ENCODE results near the gene SNRNP200.
A peak's percentile ranks its signal among the peaks of the same experiment; 100 is the strongest.

Gene SNRNP200

DNA sequence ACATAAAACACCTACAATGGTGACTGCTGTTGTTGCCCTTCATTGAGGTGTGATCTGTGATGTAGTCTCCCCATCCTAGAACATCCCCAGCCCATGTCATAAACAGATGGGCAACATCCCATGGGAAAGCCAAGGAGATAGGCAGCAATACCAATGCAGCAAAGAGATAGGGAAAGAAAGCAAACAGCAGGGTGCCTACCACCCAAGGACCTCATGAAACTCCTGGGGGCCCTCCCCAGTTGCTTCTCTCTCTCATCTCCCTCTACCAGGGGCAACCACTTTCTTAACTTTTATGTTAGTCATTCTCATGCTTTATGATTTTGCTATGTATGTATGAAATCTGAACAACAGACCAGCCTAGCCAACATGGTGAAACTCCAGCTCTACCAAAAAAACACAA lies 11.7 kb upstream of the SNRNP200 start:
- Histone ChIP-seq H3K4ac (ENCODE audit: low read depth, low read length) (no peak overlapping the region), H2AK5ac (ENCODE audit: low read length) (no peak overlapping the region), H3K36me3 (ENCODE audit: control insufficient read depth in 1 of 2, insufficient read depth in 2 of 2, low read length in 2 of 2) (no peaks in the 10 kb centered on the region), H3K18ac (ENCODE audit: low read length) (no peak overlapping the region), H2BK5ac (ENCODE audit: low read depth, low read length, poor library complexity) (no peak overlapping the region), H3K79me2 (ENCODE audit: control insufficient read depth, insufficient read depth, low read length, poor library complexity) (no peaks in the 10 kb centered on the region), H2BK12ac (ENCODE audit: low read length) (no peak overlapping the region), H3K79me1 (ENCODE audit: low read length) (no peaks in the 10 kb centered on the region), H2BK120ac (ENCODE audit: insufficient read depth, low read length, poor library complexity) (no peak overlapping the region), H3K4me3 (ENCODE audit: low read depth, low read length) (no peak overlapping the region), H3K14ac (ENCODE audit: low read length) (no peak overlapping the region), H4K12ac (ENCODE audit: low read depth, low read length) (no peak overlapping the region), H3K4me2 (ENCODE audit: low read length) (no peak overlapping the region), H3K23ac (ENCODE audit: low read length) (no peak overlapping the region), H4K8ac (ENCODE audit: low read depth, low read length) (no peak overlapping the region), H3K9ac (ENCODE audit: low read length) (no peak overlapping the region), H3K9me3 (ENCODE audit: insufficient read depth, low read depth, low read length) (peaks cover 2% of the 10 kb centered on the region), H3K27ac (ENCODE audit: low read depth, low read length) (no peak overlapping the region), H3K27me3 (ENCODE audit: insufficient read depth, low read length) (peaks cover 20% of the 10 kb centered on the region), H2AFZ (ENCODE audit: insufficient read depth, low read length, poor library complexity) (no peak overlapping the region), H4K91ac (ENCODE audit: low read depth, low read length) (no peak overlapping the region), H3K4me1 (ENCODE audit: control insufficient read depth in 1 of 2, insufficient read depth in 2 of 2, low read length in 2 of 2) (peaks cover 7 to 11% of the 10 kb centered on the region in 2 experiments)
- DNase-seq = no peak

DNA sequence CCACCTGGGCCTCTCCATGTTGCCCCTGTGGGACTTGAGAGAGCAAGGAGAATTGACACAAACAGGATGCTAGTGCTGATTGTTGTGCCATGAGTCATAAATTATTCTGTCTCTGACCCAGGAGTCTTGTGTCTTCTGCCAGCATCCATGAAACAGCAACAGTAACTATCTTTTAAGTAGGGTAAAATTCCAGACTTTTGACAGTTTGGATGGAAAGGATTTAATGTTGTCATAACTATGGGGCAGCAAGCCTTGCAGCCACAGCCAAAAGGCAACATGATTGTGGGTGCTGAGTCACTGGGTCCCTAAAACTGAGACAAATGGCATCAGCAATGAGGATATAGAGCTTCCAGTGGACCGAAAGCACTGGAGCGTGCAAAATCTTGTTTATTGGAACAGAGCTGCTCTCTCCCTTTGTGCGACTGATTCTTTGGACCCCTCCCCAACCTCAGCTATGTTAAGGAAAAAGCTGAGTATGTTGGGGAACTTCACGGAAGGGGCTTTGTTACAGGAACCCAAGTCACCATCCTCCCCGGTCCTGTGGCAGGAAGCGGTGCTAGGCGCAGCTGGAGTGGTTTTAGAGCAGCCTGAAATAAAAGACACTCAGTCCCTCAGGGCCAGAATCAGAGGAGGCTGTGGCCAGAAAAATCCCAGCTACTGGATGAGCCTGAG lies 10.2 kb upstream of the SNRNP200 start:
- Histone ChIP-seq H3K4me3 (ENCODE audit: low read depth, low read length) (no peak overlapping the region), H3K9me3 (ENCODE audit: insufficient read depth, low read depth, low read length) (peaks cover 2% of the 10 kb centered on the region), H3K79me2 (ENCODE audit: control insufficient read depth, insufficient read depth, low read length, poor library complexity) (no peaks in the 10 kb centered on the region), H3K9ac (ENCODE audit: low read length) (no peak overlapping the region), H4K8ac (ENCODE audit: low read depth, low read length) (no peak overlapping the region), H3K27ac (ENCODE audit: low read depth, low read length) (no peak overlapping the region), H3K27me3 (ENCODE audit: insufficient read depth, low read length) (peaks cover 6% of the 10 kb centered on the region), H4K91ac (ENCODE audit: low read depth, low read length) (no peak overlapping the region), H3K36me3 (ENCODE audit: control insufficient read depth in 1 of 2, insufficient read depth in 2 of 2, low read length in 2 of 2) (no peaks in the 10 kb centered on the region), H2BK120ac (ENCODE audit: insufficient read depth, low read length, poor library complexity) (no peak overlapping the region), H2BK12ac (ENCODE audit: low read length) (no peak overlapping the region), H3K79me1 (ENCODE audit: low read length) (no peaks in the 10 kb centered on the region), H3K18ac (ENCODE audit: low read length) (no peak overlapping the region), H2AFZ (ENCODE audit: insufficient read depth, low read length, poor library complexity) (no peak overlapping the region), H2AK5ac (ENCODE audit: low read length) (no peak overlapping the region), H4K12ac (ENCODE audit: low read depth, low read length) (no peak overlapping the region), H3K4me2 (ENCODE audit: low read length) (no peak overlapping the region), H3K4me1 (ENCODE audit: control insufficient read depth in 1 of 2, insufficient read depth in 2 of 2, low read length in 2 of 2) (peaks cover 0 to 3% of the 10 kb centered on the region in 2 experiments), H3K23ac (ENCODE audit: low read length) (no peak overlapping the region), H3K14ac (ENCODE audit: low read length) (no peak overlapping the region), H3K4ac (ENCODE audit: low read depth, low read length) (no peak overlapping the region), H2BK5ac (ENCODE audit: low read depth, low read length, poor library complexity) (no peak overlapping the region)
- no CpG with 5 or more reads among the region's 7 CpGs for WGBS (ENCODE audit: extremely low coverage, insufficient coverage, insufficient read length)
- peak in 1 of 2 donors; percentile 31 for DNase-seq

- Histone ChIP-seq H3K4me2 (ENCODE audit: low read length) (no peak overlapping the region), H4K91ac (ENCODE audit: low read depth, low read length) (no peak overlapping the region), H3K4me3 (ENCODE audit: low read depth, low read length) (no peak overlapping the region), H2BK120ac (ENCODE audit: insufficient read depth, low read length, poor library complexity) (no peak overlapping the region), H3K23ac (ENCODE audit: low read length) (no peak overlapping the region), H3K79me2 (ENCODE audit: control insufficient read depth, insufficient read depth, low read length, poor library complexity) (no peaks in the 10 kb centered on the region), H3K4me1 (ENCODE audit: control insufficient read depth in 1 of 2, insufficient read depth in 2 of 2, low read length in 2 of 2) (peaks cover 0 to 3% of the 10 kb centered on the region in 2 experiments), H2BK5ac (ENCODE audit: low read depth, low read length, poor library complexity) (no peak overlapping the region), H3K79me1 (ENCODE audit: low read length) (no peaks in the 10 kb centered on the region), H2AK5ac (ENCODE audit: low read length) (no peak overlapping the region), H3K18ac (ENCODE audit: low read length) (no peak overlapping the region), H3K9ac (ENCODE audit: low read length) (no peak overlapping the region), H4K8ac (ENCODE audit: low read depth, low read length) (no peak overlapping the region), H3K14ac (ENCODE audit: low read length) (no peak overlapping the region), H2AFZ (ENCODE audit: insufficient read depth, low read length, poor library complexity) (no peak overlapping the region), H3K36me3 (ENCODE audit: control insufficient read depth in 1 of 2, insufficient read depth in 2 of 2, low read length in 2 of 2) (no peaks in the 10 kb centered on the region), H3K9me3 (ENCODE audit: insufficient read depth, low read depth, low read length) (peaks cover 2% of the 10 kb centered on the region), H3K27ac (ENCODE audit: low read depth, low read length) (no peak overlapping the region), H4K12ac (ENCODE audit: low read depth, low read length) (no peak overlapping the region), H2BK12ac (ENCODE audit: low read length) (no peak overlapping the region), H3K4ac (ENCODE audit: low read depth, low read length) (no peak overlapping the region), H3K27me3 (ENCODE audit: insufficient read depth, low read length) (peaks cover 6% of the 10 kb centered on the region)
- no peak for DNase-seq
- WGBS (ENCODE audit: extremely low coverage, insufficient coverage, insufficient read length) = no CpG with 5 or more reads among the region's 3 CpGs
These were observed 9.7 kb upstream of the SNRNP200 start for GRCh38 chr2:96315005-96315399.

DNA sequence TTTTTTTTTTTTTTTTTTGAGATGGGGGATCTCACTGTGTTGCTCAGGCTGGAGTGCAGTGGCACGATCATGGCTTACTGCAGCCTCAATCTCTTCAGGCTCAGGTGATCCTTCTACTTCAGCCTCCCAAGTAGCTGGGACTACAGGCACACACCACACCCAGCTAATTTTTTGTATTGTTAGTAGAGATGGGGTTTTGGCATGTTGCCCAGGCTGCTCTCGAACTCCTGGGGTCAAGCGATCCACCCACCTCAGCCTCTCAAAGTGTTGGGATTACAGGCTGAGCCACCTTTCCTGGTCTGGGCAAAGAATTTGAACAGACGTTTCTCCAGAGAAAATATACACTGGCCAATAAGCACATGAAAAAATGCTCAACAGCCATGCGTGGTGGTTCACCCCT lies 2.9 kb upstream of the SNRNP200 start:
- H3K18ac ChIP-seq (ENCODE audit: low read length) = no peak overlapping the region
- no peak overlapping the region for H3K4me3 ChIP-seq (ENCODE audit: low read depth, low read length)
- no peak overlapping the region for H2BK12ac ChIP-seq (ENCODE audit: low read length)
- H3K9me3 ChIP-seq (ENCODE audit: insufficient read depth, low read depth, low read length) = no peaks in the 10 kb centered on the region
- no peak overlapping the region for H2BK120ac ChIP-seq (ENCODE audit: insufficient read depth, low read length, poor library complexity)
- no peak overlapping the region for H2AFZ ChIP-seq (ENCODE audit: insufficient read depth, low read length, poor library complexity)
- H4K91ac ChIP-seq (ENCODE audit: low read depth, low read length) = no peak overlapping the region
- H3K14ac ChIP-seq (ENCODE audit: low read length) = no peak overlapping the region
- H3K79me1 ChIP-seq (ENCODE audit: low read length) = peaks cover 9% of the 10 kb centered on the region
- no peak overlapping the region for H3K9ac ChIP-seq (ENCODE audit: low read length)
- no peak overlapping the region for H2BK5ac ChIP-seq (ENCODE audit: low read depth, low read length, poor library complexity)
- H3K36me3 ChIP-seq (ENCODE audit: control insufficient read depth in 1 of 2, insufficient read depth in 2 of 2, low read length in 2 of 2) = peaks cover under 1 to 4% of the 10 kb centered on the region in 2 experiments
- H3K79me2 ChIP-seq (ENCODE audit: control insufficient read depth, insufficient read depth, low read length, poor library complexity) = peaks cover 10% of the 10 kb centered on the region
- no peak overlapping the region for H4K12ac ChIP-seq (ENCODE audit: low read depth, low read length)
- H3K4me2 ChIP-seq (ENCODE audit: low read length) = no peak overlapping the region
- no CpG with 5 or more reads among the region's 5 CpGs for WGBS (ENCODE audit: extremely low coverage, insufficient coverage, insufficient read length)
- no peak for DNase-seq
- no peak overlapping the region for H4K8ac ChIP-seq (ENCODE audit: low read depth, low read length)
- no peak overlapping the region for H2AK5ac ChIP-seq (ENCODE audit: low read length)
- H3K27me3 ChIP-seq (ENCODE audit: insufficient read depth, low read length) = no peaks in the 10 kb centered on the region
- peaks cover 7 to 10% of the 10 kb centered on the region in 2 experiments for H3K4me1 ChIP-seq (ENCODE audit: control insufficient read depth in 1 of 2, insufficient read depth in 2 of 2, low read length in 2 of 2)
- H3K23ac ChIP-seq (ENCODE audit: low read length) = no peak overlapping the region
- H3K4ac ChIP-seq (ENCODE audit: low read depth, low read length) = no peak overlapping the region
- H3K27ac ChIP-seq (ENCODE audit: low read depth, low read length) = no peak overlapping the region
